HL-60 (cell line): ENCODE results near the gene ZNF841.

ENCODE experiments used
- DNase-seq, 2 experiments: peaks; one replicate each; pipeline ENCODE4 v3.0.0-alpha.2; 2010 to 2020; ENCODE audit warnings: low read depth in 1 of 2, low spot score in 1 of 2
- H3K27ac ChIP-seq: fragments of 250-450 bp; sonication (Bioruptor Pico); replicated peaks from 2 replicates; pipeline ENCODE4 v1.5.1; 2020; ENCODE audit warnings: mild to moderate bottlenecking, moderate library complexity
- H3K27me3 ChIP-seq: fragments of 250-450 bp; sonication (Bioruptor Pico); 2 replicates; pipeline ENCODE4 v1.5.1; 2021; ENCODE audit warnings: mild to moderate bottlenecking, moderate library complexity; ENCODE audit not compliant: insufficient read depth, poor library complexity, severe bottlenecking
- H3K4me3 ChIP-seq: replicated peaks from 2 replicates; pipeline ENCODE4 v1.5.1; 2011; ENCODE audit warnings: mild to moderate bottlenecking, control low read depth, low read length; ENCODE audit not compliant: insufficient read depth
- GABPA ChIP-seq: IDR thresholded peaks from 2 replicates; pipeline ENCODE4 v1.6.1; 2012; ENCODE audit warnings: low read depth
- POLR2AphosphoS5 ChIP-seq: IDR thresholded peaks from 2 replicates; pipeline ENCODE4 v1.6.1; 2012; ENCODE audit warnings: low read depth
- SPI1 ChIP-seq: IDR thresholded peaks from 2 replicates; pipeline ENCODE4 v1.6.1; 2012; ENCODE audit warnings: low read depth, mild to moderate bottlenecking, borderline replicate concordance
- long read RNA-seq: library from polyadenylated mRNA; unstranded; transcript quantifications from one replicate; pipeline ENCODE4 v2.0.0, GENCODE V29; 2020
- TF ChIP-seq, protein P1 (sequence below): IDR thresholded peaks from one replicate; pipeline ENCODE4 v1.5.1; 2011; ENCODE audit warnings: low read length, control low read depth, inconsistent platforms; ENCODE audit not compliant: insufficient read depth
- TF ChIP-seq, protein P2 (sequence below): IDR thresholded peaks from 2 replicates; pipeline ENCODE4 v1.6.1; 2012; ENCODE audit warnings: low read depth; ENCODE audit not compliant: insufficient replicate concordance

The ZNF841 gene
- long read RNA-seq, partial matches to known transcripts: 2 of 12 reads
- long read RNA-seq, other reads (novel, unspliced or antisense): 9 of 12 reads

GRCh38 chr19:52095172-52096014 lies at the start of gene ZNF841:
ZNF841 (minus strand) TSS chr19:52095765; CDS start chr19:52084801, 10,964 bp downstream.
- H3K4me3 ChIP-seq: peak within 1 kb of the TSS; percentile 68
- H3K27me3 ChIP-seq: no peaks in the 10 kb centered on the region
- DNase-seq: peak; percentile 75 to 93
- peak within 1 kb of the TSS; percentile 82 for H3K27ac ChIP-seq
- TF ChIP-seq GABPA: peak; percentile 85
- TF ChIP-seq, protein P1, sequence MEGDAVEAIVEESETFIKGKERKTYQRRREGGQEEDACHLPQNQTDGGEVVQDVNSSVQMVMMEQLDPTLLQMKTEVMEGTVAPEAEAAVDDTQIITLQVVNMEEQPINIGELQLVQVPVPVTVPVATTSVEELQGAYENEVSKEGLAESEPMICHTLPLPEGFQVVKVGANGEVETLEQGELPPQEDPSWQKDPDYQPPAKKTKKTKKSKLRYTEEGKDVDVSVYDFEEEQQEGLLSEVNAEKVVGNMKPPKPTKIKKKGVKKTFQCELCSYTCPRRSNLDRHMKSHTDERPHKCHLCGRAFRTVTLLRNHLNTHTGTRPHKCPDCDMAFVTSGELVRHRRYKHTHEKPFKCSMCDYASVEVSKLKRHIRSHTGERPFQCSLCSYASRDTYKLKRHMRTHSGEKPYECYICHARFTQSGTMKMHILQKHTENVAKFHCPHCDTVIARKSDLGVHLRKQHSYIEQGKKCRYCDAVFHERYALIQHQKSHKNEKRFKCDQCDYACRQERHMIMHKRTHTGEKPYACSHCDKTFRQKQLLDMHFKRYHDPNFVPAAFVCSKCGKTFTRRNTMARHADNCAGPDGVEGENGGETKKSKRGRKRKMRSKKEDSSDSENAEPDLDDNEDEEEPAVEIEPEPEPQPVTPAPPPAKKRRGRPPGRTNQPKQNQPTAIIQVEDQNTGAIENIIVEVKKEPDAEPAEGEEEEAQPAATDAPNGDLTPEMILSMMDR: no peak
- peak; percentile 86; the same call in 1 of the 2 replicates for TF ChIP-seq POLR2AphosphoS5
- TF ChIP-seq SPI1: 0 out of 2 replicates have a peak, but pooled peaks have one; percentile 12
- TF ChIP-seq, protein P2, sequence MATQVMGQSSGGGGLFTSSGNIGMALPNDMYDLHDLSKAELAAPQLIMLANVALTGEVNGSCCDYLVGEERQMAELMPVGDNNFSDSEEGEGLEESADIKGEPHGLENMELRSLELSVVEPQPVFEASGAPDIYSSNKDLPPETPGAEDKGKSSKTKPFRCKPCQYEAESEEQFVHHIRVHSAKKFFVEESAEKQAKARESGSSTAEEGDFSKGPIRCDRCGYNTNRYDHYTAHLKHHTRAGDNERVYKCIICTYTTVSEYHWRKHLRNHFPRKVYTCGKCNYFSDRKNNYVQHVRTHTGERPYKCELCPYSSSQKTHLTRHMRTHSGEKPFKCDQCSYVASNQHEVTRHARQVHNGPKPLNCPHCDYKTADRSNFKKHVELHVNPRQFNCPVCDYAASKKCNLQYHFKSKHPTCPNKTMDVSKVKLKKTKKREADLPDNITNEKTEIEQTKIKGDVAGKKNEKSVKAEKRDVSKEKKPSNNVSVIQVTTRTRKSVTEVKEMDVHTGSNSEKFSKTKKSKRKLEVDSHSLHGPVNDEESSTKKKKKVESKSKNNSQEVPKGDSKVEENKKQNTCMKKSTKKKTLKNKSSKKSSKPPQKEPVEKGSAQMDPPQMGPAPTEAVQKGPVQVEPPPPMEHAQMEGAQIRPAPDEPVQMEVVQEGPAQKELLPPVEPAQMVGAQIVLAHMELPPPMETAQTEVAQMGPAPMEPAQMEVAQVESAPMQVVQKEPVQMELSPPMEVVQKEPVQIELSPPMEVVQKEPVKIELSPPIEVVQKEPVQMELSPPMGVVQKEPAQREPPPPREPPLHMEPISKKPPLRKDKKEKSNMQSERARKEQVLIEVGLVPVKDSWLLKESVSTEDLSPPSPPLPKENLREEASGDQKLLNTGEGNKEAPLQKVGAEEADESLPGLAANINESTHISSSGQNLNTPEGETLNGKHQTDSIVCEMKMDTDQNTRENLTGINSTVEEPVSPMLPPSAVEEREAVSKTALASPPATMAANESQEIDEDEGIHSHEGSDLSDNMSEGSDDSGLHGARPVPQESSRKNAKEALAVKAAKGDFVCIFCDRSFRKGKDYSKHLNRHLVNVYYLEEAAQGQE: no peak

- no peaks in the 10 kb centered on the region for H3K27me3 ChIP-seq
- H3K4me3 ChIP-seq: no peak overlapping the region
- no peak for DNase-seq
- TF ChIP-seq, protein P2: no peak
- TF ChIP-seq POLR2AphosphoS5: no peak
- TF ChIP-seq, protein P1: no peak
- no peak for TF ChIP-seq SPI1
- no peak for TF ChIP-seq GABPA
- H3K27ac ChIP-seq: no peak overlapping the region
Measured at GRCh38 chr19:52142001-52142595, 46.5 kb upstream of the ZNF841 start.

- TF ChIP-seq, protein P1: no peak
- no peak for TF ChIP-seq GABPA
- no peak for TF ChIP-seq SPI1
- TF ChIP-seq POLR2AphosphoS5: no peak
- TF ChIP-seq, protein P2: no peak
- H3K27ac ChIP-seq: no peak overlapping the region
Measured at GRCh38 chr19:52141203-52141602, 45.6 kb upstream of the ZNF841 start.

More at GRCh38 chr19:52141203-52141602, 45.6 kb upstream of the ZNF841 start:
- Histone ChIP-seq H3K4me3 (no peak overlapping the region), H3K27me3 (no peaks in the 10 kb centered on the region)
- DNase-seq: no peak
